Naive B cell (primary cell): ENCODE data around the gene GGN. TPM values are rescaled to one million over a fixed set of nuclear protein-coding genes. Genes with fewer than 3 reads are reported as not detected.

ENCODE experiments used
- ATAC-seq, 2 donors: fragments of 150-1000 bp; cut with Tn5 transposase; 2 replicates each; pipeline ENCODE4 v1.10.0; 2021; ENCODE audit warnings: low read depth in 2 of 2, mild to moderate bottlenecking in 2 of 2, moderate library complexity in 2 of 2
- DNase-seq: peaks from one replicate; pipeline ENCODE4 v3.0.0; 2022
- H3K27ac Mint-ChIP-seq, 6 donors: one replicate each; pipeline ENCODE4 v1.8.0; 2020 to 2022; ENCODE audit warnings: mild to moderate bottlenecking in 6 of 6, mixed read lengths in 6 of 6, moderate library complexity in 5 of 6, inconsistent platforms in 2 of 6
- H3K27me3 Mint-ChIP-seq, 3 donors: one replicate each; pipeline ENCODE4 v1.8.0; 2021 to 2022; ENCODE audit warnings: mixed read lengths in 3 of 3, mild to moderate bottlenecking in 1 of 3
- H3K36me3 Mint-ChIP-seq, 2 donors: one replicate each; pipeline ENCODE4 v1.8.0; 2020 to 2022; ENCODE audit warnings: mixed read lengths in 2 of 2, inconsistent platforms in 1 of 2, mild to moderate bottlenecking in 1 of 2
- H3K4me1 Mint-ChIP-seq, 3 donors: one replicate each; pipeline ENCODE4 v1.8.0; 2020 to 2022; ENCODE audit warnings: mixed read lengths in 3 of 3, inconsistent platforms in 1 of 3, mild to moderate bottlenecking in 1 of 3, moderate library complexity in 1 of 3
- H3K4me3 Mint-ChIP-seq, 8 donors: one replicate each; pipeline ENCODE4 v1.8.0; 2020 to 2022; ENCODE audit warnings: mild to moderate bottlenecking in 8 of 8, mixed read lengths in 8 of 8, moderate library complexity in 8 of 8, inconsistent platforms in 2 of 8
- H3K9me3 Mint-ChIP-seq, 7 donors: one replicate each; pipeline ENCODE4 v1.8.0; 2020 to 2022; ENCODE audit warnings: mixed read lengths in 7 of 7, mild to moderate bottlenecking in 5 of 7, inconsistent platforms in 2 of 7, moderate library complexity in 1 of 7
- polyA plus RNA-seq, 6 donors: library from polyadenylated mRNA; unstranded; fragments of 300-500 nt; fragmentation: Illumina TruSeq; gene quantifications; one replicate each; pipeline ENCODE4 v1.2.3, GENCODE V29; 2021; ENCODE audit warnings: low read depth in 6 of 6

GGN gene
- polyA plus RNA-seq, 6 donors from 2014 or later = not detected

GRCh38 chr19:38404858-38405257 lies 17.0 kb upstream of the GGN start:
- Mint-ChIP-seq H3K4me1 (peaks cover 7 to 24% (median 18%) of the 10 kb centered on the region in 3 donors), H3K27ac (peak overlapping the region in 2 of 6 donors; percentile 15 to 36), H3K9me3 (no peaks in the 10 kb centered on the region), H3K36me3 (peaks cover 0 to 8% of the 10 kb centered on the region in 2 donors), H3K4me3 (peak overlapping the region; percentile 42 to 94 (median 79)), H3K27me3 (peaks cover 0 to 9% (median 8%) of the 10 kb centered on the region in 3 donors)
- ATAC-seq (no peak), DNase-seq (no peak)

- Mint-ChIP-seq H3K27me3 (peaks cover 0 to 25% (median 20%) of the 10 kb centered on the region in 3 donors), H3K4me3 (peak within 1 kb of the TSS; percentile 88 to 96 (median 92)), H3K9me3 (no peaks in the 10 kb centered on the region), H3K36me3 (no peaks in the 10 kb centered on the region), H3K4me1 (peaks cover 4 to 24% (median 18%) of the 10 kb centered on the region in 3 donors), H3K27ac (peak within 1 kb of the TSS; percentile 80 to 95 (median 89))
- DNase-seq (peak; percentile 99), ATAC-seq (peak; percentile 93 to 95)
Measured at GRCh38 chr19:38402967-38403674, 15.3 kb upstream of the GGN start, which contains the start of gene FAM98C. TSS of gene FAM98C (plus strand) at chr19:38403093. CDS start at chr19:38403154, 61 bp downstream.

- peak overlapping the region; percentile 63 to 95 (median 89) for H3K27ac Mint-ChIP-seq
- peaks cover 0 to 28% (median 22%) of the 10 kb centered on the region in 3 donors for H3K27me3 Mint-ChIP-seq
- peak overlapping the region; percentile 88 to 96 (median 92) for H3K4me3 Mint-ChIP-seq
- ATAC-seq = no peak
- no peaks in the 10 kb centered on the region for H3K9me3 Mint-ChIP-seq
- DNase-seq = no peak
- H3K4me1 Mint-ChIP-seq = peaks cover 4 to 24% (median 18%) of the 10 kb centered on the region in 3 donors
- no peaks in the 10 kb centered on the region for H3K36me3 Mint-ChIP-seq
Measured at GRCh38 chr19:38402623-38402966, 14.8 kb upstream of the GGN start.

DNA sequence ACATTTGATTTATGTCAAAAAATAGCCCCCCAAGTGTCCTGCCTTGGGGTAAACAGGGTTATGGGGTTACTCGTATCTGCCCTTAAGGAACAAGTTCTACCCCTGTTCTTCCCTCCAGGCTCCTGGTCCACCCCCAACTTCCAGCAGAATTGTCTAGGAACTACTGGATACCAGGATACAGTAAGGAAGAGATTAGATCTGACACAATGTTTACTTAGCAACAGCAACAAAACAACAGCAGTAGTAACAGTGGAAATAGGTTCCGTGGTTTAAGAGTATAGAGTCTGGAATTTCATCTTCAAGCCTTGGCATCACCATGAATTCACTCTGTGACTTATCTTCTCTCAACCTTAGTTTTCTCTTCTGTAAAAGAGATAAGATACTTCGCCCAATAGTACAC lies 13.3 kb upstream of the GGN start:
- peaks cover 12 to 42% (median 34%) of the 10 kb centered on the region in 3 donors for H3K27me3 Mint-ChIP-seq
- peak overlapping the region in 1 of 8 donors; percentile 78 for H3K4me3 Mint-ChIP-seq
- DNase-seq = no peak
- no peaks in the 10 kb centered on the region for H3K36me3 Mint-ChIP-seq
- peak overlapping the region in 2 of 6 donors; percentile 15 to 41 for H3K27ac Mint-ChIP-seq
- peaks cover 4 to 34% (median 27%) of the 10 kb centered on the region in 3 donors for H3K4me1 Mint-ChIP-seq
- no peaks in the 10 kb centered on the region for H3K9me3 Mint-ChIP-seq
- ATAC-seq = no peak

DNA sequence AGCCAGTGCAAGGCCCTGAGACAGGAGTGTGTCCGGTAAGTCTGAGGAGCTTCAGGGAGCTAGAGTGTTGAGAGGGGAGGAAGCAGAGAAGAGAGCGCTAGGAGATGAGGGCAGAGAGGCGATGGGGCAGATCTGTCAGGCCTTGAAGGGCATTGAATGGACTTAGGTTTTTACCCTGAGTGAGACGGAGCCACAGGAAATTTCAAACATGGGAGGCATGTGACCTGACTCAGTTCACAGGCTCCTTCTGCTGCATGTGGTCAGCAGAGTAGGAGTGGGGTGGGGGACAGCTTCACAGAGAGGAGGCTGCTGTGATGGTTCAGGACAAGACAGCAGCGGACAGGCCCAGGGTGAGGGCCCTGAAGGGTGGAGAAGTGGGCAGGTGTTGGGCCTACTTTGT lies 12.5 kb upstream of the GGN start:
- no peaks in the 10 kb centered on the region for H3K36me3 Mint-ChIP-seq
- H3K27me3 Mint-ChIP-seq = peaks cover 12 to 43% (median 34%) of the 10 kb centered on the region in 3 donors
- peak overlapping the region in 1 of 8 donors; percentile 7 for H3K4me3 Mint-ChIP-seq
- DNase-seq (no peak), ATAC-seq (no peak)
- H3K9me3 Mint-ChIP-seq = no peaks in the 10 kb centered on the region
- no peak overlapping the region for H3K27ac Mint-ChIP-seq
- peaks cover 4 to 32% (median 27%) of the 10 kb centered on the region in 3 donors for H3K4me1 Mint-ChIP-seq

DNA sequence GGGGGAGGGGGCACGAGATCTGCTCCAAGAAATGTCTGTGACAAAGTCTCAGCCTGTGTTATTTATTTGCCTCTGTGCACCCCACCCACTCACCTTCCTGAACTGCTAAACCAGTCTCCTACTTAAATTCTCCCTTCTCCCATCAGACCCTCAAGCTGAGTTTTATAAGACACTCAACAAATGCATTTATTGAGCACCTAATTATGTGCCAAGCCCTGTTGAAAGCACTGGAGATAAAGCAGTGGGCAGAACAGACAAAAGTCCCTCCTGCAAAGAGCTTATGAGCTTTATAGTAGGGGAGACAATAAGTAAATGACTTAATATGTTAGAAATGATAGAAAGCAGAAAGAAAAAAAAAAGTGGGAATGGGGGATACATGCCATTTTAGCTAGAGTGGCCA lies 11.7 kb upstream of the GGN start:
- Mint-ChIP-seq H3K27ac (no peak overlapping the region), H3K27me3 (peaks cover 12 to 49% (median 34%) of the 10 kb centered on the region in 3 donors), H3K9me3 (no peaks in the 10 kb centered on the region), H3K4me3 (no peak overlapping the region), H3K36me3 (no peaks in the 10 kb centered on the region), H3K4me1 (peaks cover 9 to 31% (median 30%) of the 10 kb centered on the region in 3 donors)
- ATAC-seq = no peak
- no peak for DNase-seq

DNA sequence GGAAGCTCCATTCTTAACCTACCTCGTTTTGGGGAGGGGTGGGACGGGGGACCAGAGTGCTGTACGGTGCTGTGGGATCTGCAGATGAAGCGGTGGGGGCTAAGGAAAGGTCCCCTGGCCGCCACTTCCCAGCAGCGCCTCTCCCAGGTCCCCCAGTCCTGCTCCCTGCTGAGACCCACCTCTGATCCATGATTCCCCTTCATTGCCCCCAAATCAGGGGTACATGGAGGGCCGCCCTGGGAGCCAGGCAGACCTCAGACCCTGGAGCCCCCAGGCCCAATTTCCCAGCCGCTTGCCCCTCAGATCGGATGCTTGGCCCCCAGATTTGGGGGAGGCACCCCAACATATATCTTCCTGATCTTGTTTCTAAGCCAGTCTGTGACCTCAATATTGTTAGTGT lies 11.2 kb upstream of the GGN start:
- ATAC-seq (no peak), DNase-seq (no peak)
- Mint-ChIP-seq H3K9me3 (no peaks in the 10 kb centered on the region), H3K36me3 (no peaks in the 10 kb centered on the region), H3K27ac (no peak overlapping the region), H3K4me1 (peaks cover 10 to 28% (median 26%) of the 10 kb centered on the region in 3 donors), H3K4me3 (no peak overlapping the region), H3K27me3 (peaks cover 12 to 51% (median 37%) of the 10 kb centered on the region in 3 donors)

DNA sequence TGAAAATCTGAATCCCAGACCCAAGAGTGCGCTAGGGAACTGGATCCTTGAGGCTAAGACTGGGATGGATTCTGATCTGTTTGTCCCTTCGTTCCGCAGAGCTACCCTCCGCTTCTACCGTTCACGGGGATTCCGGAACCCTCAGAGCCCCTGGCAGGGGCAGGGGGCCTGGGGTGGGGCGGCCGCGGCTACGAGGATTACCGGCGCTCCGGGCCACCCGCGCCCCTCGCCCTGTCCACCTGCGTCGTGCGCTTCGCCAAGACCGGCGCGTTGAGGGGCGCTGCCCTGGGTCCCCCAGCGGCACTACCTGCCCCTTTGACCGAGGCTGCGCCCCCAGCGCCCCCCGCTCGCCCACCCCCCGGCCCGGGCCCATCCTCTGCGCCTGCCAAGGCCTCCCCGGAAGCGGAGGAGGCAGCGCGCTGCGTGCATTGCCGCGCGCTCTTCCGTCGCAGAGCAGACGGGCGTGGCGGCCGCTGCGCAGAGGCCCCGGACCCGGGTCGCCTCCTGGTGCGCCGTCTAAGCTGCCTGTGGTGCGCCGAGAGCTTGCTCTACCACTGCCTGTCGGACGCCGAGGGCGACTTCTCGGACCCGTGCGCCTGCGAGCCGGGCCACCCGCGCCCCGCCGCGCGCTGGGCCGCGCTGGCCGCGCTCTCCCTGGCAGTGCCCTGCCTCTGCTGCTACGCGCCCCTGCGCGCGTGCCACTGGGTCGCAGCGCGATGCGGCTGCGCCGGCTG lies 7.7 kb upstream of the GGN start:
- Mint-ChIP-seq H3K27ac (peak overlapping the region in 2 of 6 donors; percentile 12 to 61), H3K4me3 (peak overlapping the region; percentile 49 to 85 (median 73)), H3K4me1 (peaks cover 8 to 23% (median 16%) of the 10 kb centered on the region in 3 donors), H3K27me3 (peaks cover 27 to 73% (median 52%) of the 10 kb centered on the region in 3 donors), H3K9me3 (no peaks in the 10 kb centered on the region), H3K36me3 (no peaks in the 10 kb centered on the region)
- DNase-seq (no peak), ATAC-seq (peak; percentile 72 to 75)

DNA sequence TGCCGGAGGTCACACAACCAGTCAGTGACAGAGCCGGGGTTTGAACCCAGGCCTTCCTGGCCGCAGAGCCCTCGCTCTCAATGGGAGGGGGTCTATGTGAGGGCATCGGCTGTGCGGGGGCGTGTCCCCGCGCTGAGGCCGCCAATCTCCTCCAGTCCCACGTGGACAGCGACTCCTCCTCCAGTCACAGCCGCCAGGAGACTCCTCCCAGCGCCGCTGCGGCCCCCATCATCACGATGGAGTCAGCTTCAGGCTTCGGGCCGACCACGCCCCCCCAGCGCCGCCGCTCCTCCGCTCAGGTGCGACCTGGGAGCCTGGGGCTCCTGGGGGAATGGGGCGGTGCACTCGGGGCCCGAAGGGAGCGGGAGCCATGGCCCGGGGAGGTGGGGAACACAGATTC lies 6.7 kb upstream of the GGN start:
- Mint-ChIP-seq H3K9me3 (no peaks in the 10 kb centered on the region), H3K27me3 (peaks cover 31 to 70% (median 51%) of the 10 kb centered on the region in 3 donors), H3K36me3 (no peaks in the 10 kb centered on the region), H3K4me1 (peaks cover 8 to 26% (median 16%) of the 10 kb centered on the region in 3 donors), H3K4me3 (peak overlapping the region in 7 of 8 donors; percentile 49 to 85 (median 74)), H3K27ac (peak overlapping the region in 1 of 6 donors; percentile 14)
- DNase-seq (no peak), ATAC-seq (peak; percentile 70 to 74)

- no peak overlapping the region for H3K4me3 Mint-ChIP-seq
- peak overlapping the region in 1 of 6 donors; percentile 24 for H3K27ac Mint-ChIP-seq
- no peak for DNase-seq
- peaks cover 0 to 2% (median 0%) of the 10 kb centered on the region in 7 donors for H3K9me3 Mint-ChIP-seq
- ATAC-seq = no peak
- H3K27me3 Mint-ChIP-seq = peaks cover 36 to 63% (median 50%) of the 10 kb centered on the region in 3 donors
- peaks cover 15 to 35% (median 22%) of the 10 kb centered on the region in 3 donors for H3K4me1 Mint-ChIP-seq
- H3K36me3 Mint-ChIP-seq = peaks cover 0 to under 1% of the 10 kb centered on the region in 2 donors
Measured at GRCh38 chr19:38392707-38393308, 5.0 kb upstream of the GGN start.

DNA sequence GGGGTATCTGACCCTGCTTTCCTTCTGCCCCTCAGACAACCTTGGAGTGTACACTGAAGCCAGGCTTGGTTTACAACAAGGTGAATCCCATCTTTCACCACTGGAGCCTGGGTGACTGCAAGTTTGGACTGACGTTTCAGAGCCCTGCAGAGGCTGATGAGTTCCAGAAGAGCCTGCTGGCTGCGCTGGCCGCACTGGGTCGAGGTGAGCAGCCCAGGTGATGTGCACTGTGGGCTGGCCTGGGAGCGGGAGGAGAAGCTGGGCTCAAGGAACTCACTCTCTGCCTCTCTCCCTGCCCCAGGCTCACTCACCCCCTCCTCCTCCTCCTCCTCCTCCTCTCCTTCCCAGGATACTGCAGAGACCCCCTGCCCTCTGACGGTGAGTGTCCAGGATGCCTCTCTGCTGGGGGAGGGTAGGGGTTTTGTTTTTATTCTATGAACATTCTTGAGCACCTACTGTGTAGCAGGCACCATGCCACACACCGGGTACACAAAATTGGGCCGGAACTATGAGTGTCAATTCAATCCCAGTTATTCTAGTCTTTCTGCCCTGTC lies 4.2 kb upstream of the GGN start:
- Mint-ChIP-seq H3K4me3 (no peak overlapping the region), H3K27ac (peak overlapping the region in 1 of 6 donors; percentile 33), H3K4me1 (peaks cover 22 to 38% (median 29%) of the 10 kb centered on the region in 3 donors), H3K27me3 (peaks cover 38 to 63% (median 49%) of the 10 kb centered on the region in 3 donors), H3K36me3 (peaks cover 0 to 8% of the 10 kb centered on the region in 2 donors), H3K9me3 (peaks cover 0 to 3% (median 0%) of the 10 kb centered on the region in 7 donors)
- no peak for ATAC-seq
- DNase-seq = no peak

- peaks cover 30 to 55% (median 43%) of the 10 kb centered on the region in 3 donors for H3K27me3 Mint-ChIP-seq
- H3K27ac Mint-ChIP-seq = peak overlapping the region in 2 of 6 donors; percentile 22 to 62
- H3K9me3 Mint-ChIP-seq = peaks cover 0 to 3% (median 0%) of the 10 kb centered on the region in 7 donors
- ATAC-seq (no peak), DNase-seq (no peak)
- peak overlapping the region in 6 of 8 donors; percentile 10 to 82 (median 46) for H3K4me3 Mint-ChIP-seq
- H3K4me1 Mint-ChIP-seq = peaks cover 21 to 32% (median 22%) of the 10 kb centered on the region in 3 donors
- peaks cover 0 to 8% of the 10 kb centered on the region in 2 donors for H3K36me3 Mint-ChIP-seq
Measured at GRCh38 chr19:38389957-38390924, 2.4 kb upstream of the GGN start.
